H1 (cell line): ENCODE results near the gene MRM2. TPM values are rescaled to one million over a fixed set of nuclear protein-coding genes. Genes with fewer than 3 reads are reported as not detected.

Source experiments
- CTCF ChIA-PET: fragments of 300-600 bp; sonication (Branson Sonifier 250); formaldehyde crosslinking; loops from one replicate; lab custom pipeline; 2021; ENCODE audit not compliant: partially characterized antibody; lab: Charles Lee
- POLR2A ChIA-PET: fragments of 300-600 bp; sonication (Branson Sonifier 250); formaldehyde crosslinking; loops from one replicate; lab custom pipeline; 2021; ENCODE audit warnings: inconsistent platforms; ENCODE audit not compliant: partially characterized antibody; lab: Charles Lee
- DNase-seq, 2 experiments: peaks; one replicate each; pipeline versions ENCODE4 v3.0.0 to v3.0.0-alpha.2; 2010 to 2022; ENCODE audit warnings: low spot score in 2 of 2, low read depth in 1 of 2, mixed read lengths in 1 of 2
- FAIRE-seq: peaks from 2 replicates; lab custom pipeline; 2011; peaks lifted over from hg19 to GRCh38; lab: Jason Lieb, UNC
- H2AFZ ChIP-seq: 2 replicates; pipeline ENCODE4 v1.8.1; 2012; ENCODE audit warnings: low read length, inconsistent platforms
- H2AK5ac ChIP-seq: 2 replicates; pipeline ENCODE4 v1.6.1; 2013; ENCODE audit warnings: low read depth, low read length
- H2BK120ac ChIP-seq: replicated peaks from 2 replicates; pipeline ENCODE3; 2013; ENCODE audit warnings: low read depth, low read length, inconsistent platforms
- H2BK12ac ChIP-seq: 2 replicates; pipeline ENCODE4 v1.6.1; 2013; ENCODE audit warnings: low read depth, low read length
- H2BK15ac ChIP-seq: 2 replicates; pipeline ENCODE4 v1.6.1; 2013; ENCODE audit warnings: low read length
- H2BK20ac ChIP-seq: 2 replicates; pipeline ENCODE4 v1.6.1; 2013; ENCODE audit warnings: low read length
- H2BK5ac ChIP-seq: 2 replicates; pipeline ENCODE4 v1.6.1; 2013; ENCODE audit warnings: low read depth, low read length
- H3K14ac ChIP-seq: 2 replicates; pipeline ENCODE4 v1.6.1; 2013; ENCODE audit warnings: inconsistent platforms; ENCODE audit not compliant: insufficient read length
- H3K18ac ChIP-seq: 2 replicates; pipeline ENCODE4 v1.6.1; 2013; ENCODE audit warnings: low read length; ENCODE audit errors: extremely low read depth
- H3K23ac ChIP-seq: 2 replicates; pipeline ENCODE4 v1.6.1; 2013; ENCODE audit warnings: inconsistent platforms; ENCODE audit not compliant: insufficient read length
- H3K23me2 ChIP-seq: 2 replicates; pipeline ENCODE4 v1.6.1; 2013; ENCODE audit warnings: low read depth, low read length
- H3K27ac ChIP-seq: 2 replicates; pipeline ENCODE4 v1.6.1; 2011; ENCODE audit warnings: low read depth, low read length, inconsistent platforms
- H3K27me3 ChIP-seq, 4 experiments: replicated peaks in 1 of 4; 1 replicate in 1 of 4; 2 replicates in 3 of 4; pipeline versions ENCODE4 v1.6.1 to v1.8.1; 2011 to 2013; ENCODE audit warnings: low read length in 3 of 4, mild to moderate bottlenecking in 3 of 4, inconsistent platforms in 2 of 4, mixed read lengths in 2 of 4, moderate library complexity in 1 of 4; ENCODE audit not compliant: control insufficient read depth in 3 of 4, insufficient read depth in 3 of 4; ENCODE audit errors: extremely low read depth in 1 of 4
- H3K36me3 ChIP-seq, 4 experiments: 2 replicates each; pipeline versions ENCODE4 v1.6.1 to v1.8.1; 2011 to 2013; ENCODE audit warnings: mild to moderate bottlenecking in 4 of 4, low read length in 3 of 4, moderate library complexity in 2 of 4, control low read depth in 1 of 4, inconsistent platforms in 1 of 4; ENCODE audit not compliant: insufficient read depth in 4 of 4, control insufficient read depth in 2 of 4
- H3K4ac ChIP-seq: replicated peaks from 2 replicates; pipeline ENCODE3; 2013; ENCODE audit warnings: low read length, low read depth, mixed read lengths, inconsistent platforms; ENCODE audit not compliant: insufficient read length
- H3K4me1 ChIP-seq, 4 experiments: replicated peaks in 1 of 4; 1 replicate in 1 of 4; 2 replicates in 3 of 4; pipeline versions ENCODE4 v1.6.1 to v1.8.1; 2011 to 2013; ENCODE audit warnings: low read length in 3 of 4, inconsistent platforms in 2 of 4, mixed read lengths in 1 of 4; ENCODE audit not compliant: insufficient read depth in 4 of 4, control insufficient read depth in 3 of 4
- H3K4me2 ChIP-seq, 2 experiments: 2 replicates each; pipeline versions ENCODE4 v1.6.1 to v1.8.1; 2011 to 2013; ENCODE audit warnings: low read depth in 2 of 2, low read length in 2 of 2, control low read depth in 1 of 2, inconsistent platforms in 1 of 2, mild to moderate bottlenecking in 1 of 2; ENCODE audit not compliant: insufficient read depth in 1 of 2
- H3K4me3 ChIP-seq, 4 experiments: fragments of 200-600, 300-600 bp in 1 of 4; sonication (generic), shearing (Covaris generic), sonication (Bioruptor Twin) in 1 of 4; 2 replicates each; pipeline versions ENCODE4 v1.5.1 to v1.8.1; 2011 to 2016; ENCODE audit warnings: low read length in 4 of 4, low read depth in 3 of 4, control low read depth in 2 of 4, inconsistent platforms in 2 of 4, mild to moderate bottlenecking in 2 of 4, mixed read lengths in 1 of 4, moderate library complexity in 1 of 4; ENCODE audit not compliant: insufficient read depth in 2 of 4; ENCODE audit errors: extremely low read depth in 1 of 4
- H3K56ac ChIP-seq: replicated peaks from 2 replicates; pipeline ENCODE3; 2013; ENCODE audit warnings: low read depth, mild to moderate bottlenecking, mixed read lengths, low read length, inconsistent platforms; ENCODE audit not compliant: insufficient read length
- H3K79me1 ChIP-seq: 2 replicates; pipeline ENCODE4 v1.6.1; 2013; ENCODE audit warnings: low read depth, low read length, control low read depth
- H3K79me2 ChIP-seq, 2 experiments: 2 replicates each; pipeline versions ENCODE4 v1.6.1 to v1.8.1; 2012 to 2013; ENCODE audit warnings: low read length in 2 of 2, mild to moderate bottlenecking in 2 of 2, inconsistent platforms in 1 of 2; ENCODE audit not compliant: insufficient read depth in 2 of 2, control insufficient read depth in 1 of 2
- H3K9ac ChIP-seq, 4 experiments: replicated peaks in 1 of 4; 1 replicate in 1 of 4; 2 replicates in 3 of 4; pipeline versions ENCODE4 v1.6.1 to v1.8.1; 2011 to 2013; ENCODE audit warnings: low read depth in 3 of 4, low read length in 3 of 4, control low read depth in 2 of 4, mild to moderate bottlenecking in 2 of 4, moderate library complexity in 2 of 4, inconsistent platforms in 1 of 4; ENCODE audit errors: extremely low read depth in 1 of 4
- H3K9me3 ChIP-seq, 2 experiments: 2 replicates each; pipeline versions ENCODE4 v1.6.1 to v1.8.1; 2012 to 2013; ENCODE audit warnings: mild to moderate bottlenecking in 2 of 2, moderate library complexity in 2 of 2, control low read depth in 1 of 2, inconsistent platforms in 1 of 2, low read depth in 1 of 2, low read length in 1 of 2, mixed read lengths in 1 of 2; ENCODE audit not compliant: insufficient read depth in 2 of 2
- H4K20me1 ChIP-seq, 2 experiments: replicated peaks in 1 of 2; 2 replicates each; pipeline versions ENCODE3 to v1.8.1; 2011 to 2013; ENCODE audit warnings: inconsistent platforms in 2 of 2, low read length in 2 of 2, mild to moderate bottlenecking in 1 of 2; ENCODE audit not compliant: insufficient read depth in 2 of 2, control insufficient read depth in 1 of 2
- H4K5ac ChIP-seq: 2 replicates; pipeline ENCODE4 v1.6.1; 2013; ENCODE audit warnings: low read length, low read depth, mixed read lengths, inconsistent platforms; ENCODE audit not compliant: insufficient read length
- H4K8ac ChIP-seq: 2 replicates; pipeline ENCODE4 v1.8.0; 2013; ENCODE audit warnings: mild to moderate bottlenecking, moderate library complexity, low read length, inconsistent platforms; ENCODE audit not compliant: insufficient read depth; ENCODE audit errors: extremely low read depth
- H4K91ac ChIP-seq: replicated peaks from 2 replicates; pipeline ENCODE3; 2013; ENCODE audit warnings: low read length, mixed read lengths, inconsistent platforms; ENCODE audit not compliant: insufficient read length
- CBX5 ChIP-seq: fragments of 300-800, 300-1000 bp; sonication (generic); IDR thresholded peaks from 2 replicates; pipeline ENCODE4 v1.7.1; 2016; ENCODE audit warnings: antibody characterized with exemption, low read length, low read depth
- CEBPB ChIP-seq: IDR thresholded peaks from 2 replicates; pipeline ENCODE4 v1.6.1; 2012; ENCODE audit warnings: low read depth, low read length
- E2F6 ChIP-seq: IDR thresholded peaks from 2 replicates; pipeline ENCODE4 v1.6.1; 2012; ENCODE audit warnings: inconsistent platforms
- HDAC2 ChIP-seq, 2 experiments: fragments of 300-600 bp in 1 of 2; sonication (generic) in 1 of 2; IDR thresholded peaks; 2 replicates each; pipeline ENCODE4 v1.6.1; 2011 to 2012; ENCODE audit warnings: low read depth in 2 of 2, low read length in 2 of 2, mild to moderate bottlenecking in 2 of 2, moderate library complexity in 2 of 2, borderline replicate concordance in 1 of 2, inconsistent platforms in 1 of 2
- HDAC6 ChIP-seq: IDR thresholded peaks from one replicate; pipeline ENCODE4 v1.7.1; 2012; ENCODE audit warnings: low read depth, mild to moderate bottlenecking, inconsistent platforms, low read length, moderate library complexity
- POLR2A ChIP-seq, 2 experiments: IDR thresholded peaks; 1 replicate in 1 of 2; 2 replicates in 1 of 2; pipeline ENCODE4 v1.6.1; 2011; ENCODE audit warnings: low read depth in 2 of 2, low read length in 2 of 2, mild to moderate bottlenecking in 2 of 2; ENCODE audit errors: control extremely low read depth in 1 of 2
- SAP30 ChIP-seq: fragments of 300-600 bp; sonication (generic); IDR thresholded peaks from 2 replicates; pipeline ENCODE4 v1.7.1; 2012; ENCODE audit warnings: low read length, moderate library complexity, mild to moderate bottlenecking, inconsistent platforms; ENCODE audit not compliant: insufficient read depth, insufficient replicate concordance
- SP1 ChIP-seq: IDR thresholded peaks from 2 replicates; pipeline ENCODE4 v1.6.1; 2011; ENCODE audit warnings: low read depth, low read length
- SP2 ChIP-seq: IDR thresholded peaks from 2 replicates; pipeline ENCODE4 v1.6.1; 2012; ENCODE audit warnings: mild to moderate bottlenecking, low read length, inconsistent platforms
- TAF7 ChIP-seq: optimal IDR thresholded peaks from 2 replicates; pipeline ENCODE3; 2011; ENCODE audit warnings: low read depth, mild to moderate bottlenecking, inconsistent platforms, low read length, moderate library complexity, borderline replicate concordance
- TEAD4 ChIP-seq: IDR thresholded peaks from 2 replicates; pipeline ENCODE4 v1.6.1; 2012; ENCODE audit warnings: low read depth, low read length, inconsistent platforms, mixed read lengths
- WGBS, 2 experiments: shearing (Covaris generic) in 1 of 2; methylation state at CpG; one replicate each; pipeline versions ENCODE4 v1.1.6 to v1.1.7; 2013 to 2015; ENCODE audit warnings: low lambda C conversion rate in 2 of 2, mixed read lengths in 2 of 2, inconsistent platforms in 1 of 2, low coverage in 1 of 2, missing lambda C conversion rate in 1 of 2; ENCODE audit not compliant: insufficient replicate concordance in 2 of 2, insufficient coverage in 1 of 2, insufficient read length in 1 of 2; ENCODE audit errors: extremely low coverage in 1 of 2, missing lambda C conversion rate in 1 of 2; 5-methylcytosine and 5-hydroxymethylcytosine counted together
- polyA plus RNA-seq, 7 experiments: library from polyadenylated mRNA; depleted of rRNA in 3 of 7; stranded (reverse) in 5 of 7; unstranded in 2 of 7; fragments of >200 nt in 5 of 7; fragments of 200-250 nt in 2 of 7; gene quantifications; 1 replicate in 5 of 7; 2 replicates in 1 of 7; 4 replicates in 1 of 7; pipeline versions ENCODE4 v1.2.1 to v1.2.3, GENCODE V29; 2011 to 2013; ENCODE audit warnings: missing spikeins in 2 of 7, mixed read lengths in 2 of 7
- total RNA-seq: library from RNA; stranded (reverse); fragmentation: NEBNext Ultra II Directional; extraction: Animal tissue kit (Norgen Biotek cat#: 25700); gene quantifications from 2 replicates; pipeline ENCODE4 v1.2.1, GENCODE V29; 2021

The MRM2 gene
- total and polyA plus RNA-seq, 2 of the 8 experiments (the other 6 are each of a cell fraction or from before 2014, with no cell fraction given) = 17.2 to 38.6 TPM

DNA sequence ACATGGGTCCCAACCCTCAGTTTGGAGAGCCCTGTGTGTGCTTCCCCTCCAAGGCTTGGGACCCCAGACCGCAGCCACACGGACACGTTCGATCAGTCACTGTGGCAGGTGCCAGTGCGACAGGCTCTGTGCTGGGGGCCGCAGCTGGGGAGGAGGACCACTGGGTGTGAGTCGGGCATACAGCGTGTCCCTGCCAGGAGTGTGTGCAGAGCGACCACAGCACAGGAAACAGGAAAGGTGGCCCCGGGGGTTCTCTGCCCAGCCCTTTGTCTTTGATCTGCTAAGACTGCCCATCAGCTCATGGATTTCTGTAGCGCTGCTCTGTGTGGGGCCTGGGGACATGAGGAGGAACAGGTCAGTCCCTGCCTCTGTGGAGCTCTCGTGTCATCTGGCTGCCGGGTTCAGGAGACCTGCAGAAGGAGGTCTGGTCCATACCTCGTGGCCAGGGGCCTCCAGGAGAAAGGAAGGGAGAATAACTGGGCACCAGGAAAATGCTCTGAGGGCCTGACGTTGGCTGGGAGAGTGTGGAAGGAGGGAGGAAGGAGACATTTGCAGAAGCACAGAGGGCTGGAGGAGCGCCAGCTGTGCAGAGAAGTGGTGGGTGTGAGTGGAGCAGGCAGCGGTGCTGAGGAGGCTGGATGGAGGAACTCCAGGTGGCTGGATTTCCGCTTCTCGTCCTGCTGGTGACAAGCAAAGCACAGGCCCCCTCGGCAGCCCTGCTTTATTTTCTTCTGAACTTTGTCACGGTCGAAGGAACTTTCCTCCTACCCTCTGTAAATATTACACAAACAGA lies 4.1 kb upstream of the MRM2 start:
- Histone ChIP-seq H4K91ac (no peak overlapping the region), H2BK20ac (no peak overlapping the region), H3K79me1 (0 out of 2 replicates have a peak, but pooled peaks cover 2% of the 10 kb centered on the region), H2BK5ac (no peak overlapping the region), H3K9me3 (no peaks in the 10 kb centered on the region), H3K27me3 (no peaks in the 10 kb centered on the region; a peak in 1 of 7 replicates), H2BK15ac (no peak overlapping the region), H3K9ac (no peak overlapping the region), H3K23ac (no peak overlapping the region), H3K14ac (no peak overlapping the region), H4K20me1 (peaks cover 0 to 7% of the 10 kb centered on the region in 2 experiments), H3K18ac (no peak overlapping the region), H3K23me2 (peaks cover 3% of the 10 kb centered on the region; the same call in 1 of the 2 replicates), H3K56ac (no peak overlapping the region), H2BK12ac (no peak overlapping the region), H2AFZ (no peak overlapping the region), H3K79me2 (peaks cover 0 to 14% of the 10 kb centered on the region in 2 experiments; a peak in 2 of 4 replicates), H2BK120ac (no peak overlapping the region), H2AK5ac (no peak overlapping the region), H4K8ac (no peak overlapping the region; the same call in 1 of the 2 replicates), H3K4me1 (peaks cover 0 to 16% (median 5%) of the 10 kb centered on the region in 4 experiments; a peak in 6 of 7 replicates), H3K4me3 (no peak overlapping the region), H3K4ac (no peak overlapping the region), H3K4me2 (no peak overlapping the region), H3K27ac (no peak overlapping the region; the same call in 1 of the 2 replicates), H3K36me3 (no peaks in the 10 kb centered on the region; a peak in 3 of 8 replicates), H4K5ac (no peak overlapping the region)
- 93% methylated on average over 22 of the region's 22 CpGs; no CpG with 5 or more reads in 1 of the 2 experiments for WGBS, 2 experiments
- FAIRE-seq (no peak), DNase-seq (no peak)
- CTCF ChIA-PET = interaction anchor here (0.8 to 1.5 kb wide), 9 partner anchors 54 to 115 kb away, joined by 3 to 5 read pairs (median 4); no protein-coding TSS in a partner anchor
- POLR2A ChIA-PET = interaction anchor here (0.8 to 2.4 kb wide), 4 partner anchors 11 to 109 kb away, joined by 3 to 11 read pairs (median 3); partner anchors contain the start of gene EIF3B
- TF ChIP-seq SP1 = no peak
- no peak for TF ChIP-seq SP2
- TF ChIP-seq POLR2A (IDR thresholded peaks at IDR 0.05; ENCODE audit: control extremely low read depth in 1 of 2, low read depth in 2 of 2, low read length in 2 of 2) = no peak
- TF ChIP-seq SAP30 = no peak
- TF ChIP-seq HDAC2 (IDR thresholded peaks at IDR 0.05; ENCODE audit: borderline replicate concordance in 1 of 2, low read depth in 2 of 2, low read length in 2 of 2) = no peak
- no peak for TF ChIP-seq E2F6
- TF ChIP-seq CEBPB = no peak
- no peak for TF ChIP-seq TAF7
- TF ChIP-seq HDAC6 = no peak
- TF ChIP-seq TEAD4 = no peak
- no peak for TF ChIP-seq CBX5
